ENCODE data around the gene ABCA4.

The ABCA4 gene

GRCh38 chr1:94124538-94124937, 3.6 kb upstream of the ABCA4 start:
- DNase-seq (ENCODE audit: low spot score) (no peak), FAIRE-seq (no peak)

- DNase-seq (ENCODE audit: low spot score) = no peak
- no peak for FAIRE-seq
These were observed 1.4 kb upstream of the ABCA4 start for GRCh38 chr1:94122201-94122970.

- DNase-seq (ENCODE audit: low spot score) (no peak), FAIRE-seq (no peak)
These were observed 468 bp upstream of the ABCA4 start for GRCh38 chr1:94121411-94121821.

- DNase-seq (ENCODE audit: low spot score) = no peak
- FAIRE-seq = no peak
These were observed 412 bp downstream of the ABCA4 start for GRCh38 chr1:94120570-94120901.

GRCh38 chr1:94119796-94120569, 965 bp downstream of the ABCA4 start:
- no peak for DNase-seq (ENCODE audit: low spot score)
- no peak for FAIRE-seq

- DNase-seq (ENCODE audit: low spot score) = no peak
- FAIRE-seq = no peak
These were observed 1.6 kb downstream of the ABCA4 start for GRCh38 chr1:94119306-94119705.

GRCh38 chr1:94118471-94118870, 2.5 kb downstream of the ABCA4 start:
- no peak for DNase-seq (ENCODE audit: low spot score)
- FAIRE-seq = no peak

- FAIRE-seq = peak; percentile 37
These were observed 2.9 kb downstream of the ABCA4 start for GRCh38 chr1:94118013-94118412.

GRCh38 chr1:94117259-94117851, 3.6 kb downstream of the ABCA4 start:
- DNase-seq (ENCODE audit: low spot score) (no peak), FAIRE-seq (peak; percentile 73)

More at GRCh38 chr1:94118013-94118412, 2.9 kb downstream of the ABCA4 start:
- DNase-seq (ENCODE audit: low spot score) = no peak

GRCh38 chr1:94115900-94116436, 5.0 kb downstream of the ABCA4 start:
- no peak for FAIRE-seq
- no peak for DNase-seq (ENCODE audit: low spot score)

- no peak for FAIRE-seq
- no peak for DNase-seq (ENCODE audit: low spot score)
These were observed 5.6 kb downstream of the ABCA4 start for GRCh38 chr1:94115254-94115899.

GRCh38 chr1:94113589-94114226, 7.2 kb downstream of the ABCA4 start:
- no peak for DNase-seq (ENCODE audit: low spot score)
- FAIRE-seq = no peak

GRCh38 chr1:94111879-94112278, 9.1 kb downstream of the ABCA4 start:
- DNase-seq (ENCODE audit: low spot score) (no peak), FAIRE-seq (no peak)

GRCh38 chr1:94110946-94111740, 9.8 kb downstream of the ABCA4 start:
- DNase-seq (ENCODE audit: low spot score) (no peak), FAIRE-seq (no peak)

- DNase-seq (ENCODE audit: low spot score) (no peak), FAIRE-seq (no peak)
These were observed 10.8 kb downstream of the ABCA4 start for GRCh38 chr1:94110021-94110761.

- no peak for DNase-seq (ENCODE audit: low spot score)
- no peak for FAIRE-seq
These were observed 11.5 kb downstream of the ABCA4 start for GRCh38 chr1:94109478-94109877.

GRCh38 chr1:94107141-94107540, 13.8 kb downstream of the ABCA4 start:
- no peak for FAIRE-seq
- no peak for DNase-seq (ENCODE audit: low spot score)

- FAIRE-seq = no peak
- no peak for DNase-seq (ENCODE audit: low spot score)
These were observed 14.2 kb downstream of the ABCA4 start for GRCh38 chr1:94106716-94107115.

- no peak for FAIRE-seq
- DNase-seq (ENCODE audit: low spot score) = no peak
These were observed 14.9 kb downstream of the ABCA4 start for GRCh38 chr1:94105957-94106529.

Measured in urothelium cell line (cell line).